DOHH2 (cell line): ENCODE measurements around the gene GDF2.

Source experiments
- H3F3A ChIP-seq: fragments of 200-600 bp; sonication (generic), shearing (Covaris generic); 2 replicates; pipeline ENCODE4 v1.6.0; 2016; ENCODE audit warnings: antibody characterized with exemption, mild to moderate bottlenecking; ENCODE audit not compliant: control insufficient read depth, insufficient read depth
- H3K27ac ChIP-seq: fragments of 200-600 bp; sonication (generic); 2 replicates; pipeline ENCODE4 v1.5.1; 2014; ENCODE audit warnings: low read depth, mild to moderate bottlenecking, low read length, moderate library complexity
- H3K27me3 ChIP-seq: fragments of 200-600 bp; sonication (generic); 2 replicates; pipeline ENCODE4 v1.6.1; 2014; ENCODE audit warnings: mild to moderate bottlenecking, low read length, mixed read lengths; ENCODE audit not compliant: control insufficient read depth
- H3K36me3 ChIP-seq: fragments of 200-600 bp; sonication (generic); 2 replicates; pipeline ENCODE4 v1.6.1; 2014; ENCODE audit warnings: mild to moderate bottlenecking, low read length, moderate library complexity, mixed read lengths; ENCODE audit not compliant: control insufficient read depth
- H3K4me1 ChIP-seq: fragments of 200-600 bp; sonication (generic); 2 replicates; pipeline ENCODE4 v1.6.1; 2014; ENCODE audit warnings: mild to moderate bottlenecking, low read length, mixed read lengths; ENCODE audit not compliant: control insufficient read depth
- H3K4me2 ChIP-seq: fragments of 200-600 bp; sonication (generic); 2 replicates; pipeline ENCODE4 v1.6.0; 2014; ENCODE audit warnings: mild to moderate bottlenecking, low read length, moderate library complexity
- H3K4me3 ChIP-seq: fragments of 200-600 bp; sonication (generic); 2 replicates; pipeline ENCODE4 v1.5.1; 2014; ENCODE audit warnings: mild to moderate bottlenecking, low read length, mixed read lengths
- H3K79me2 ChIP-seq: fragments of 200-600 bp; sonication (generic); 2 replicates; pipeline ENCODE4 v1.6.1; 2014; ENCODE audit warnings: mild to moderate bottlenecking, low read length, mixed read lengths; ENCODE audit not compliant: control insufficient read depth
- H3K9me2 ChIP-seq: fragments of 200-600 bp; sonication (generic); replicated peaks from 2 replicates; pipeline ENCODE4 v1.6.1; 2014; ENCODE audit warnings: mild to moderate bottlenecking, low read length, mixed read lengths; ENCODE audit not compliant: control insufficient read depth
- H3K9me3 ChIP-seq: fragments of 200-600 bp; sonication (generic); 2 replicates; pipeline ENCODE4 v1.6.1; 2014; ENCODE audit warnings: antibody characterized with exemption, low read length, mixed read lengths; ENCODE audit not compliant: control insufficient read depth, insufficient read depth
- H4K20me1 ChIP-seq: fragments of 200-600 bp; sonication (generic); 2 replicates; pipeline ENCODE4 v1.6.0; 2014; ENCODE audit warnings: low read depth, mild to moderate bottlenecking, antibody characterized with exemption, low read length, moderate library complexity; ENCODE audit not compliant: control insufficient read depth, insufficient read depth
- CTCF ChIP-seq: fragments of 200-600 bp; sonication (generic); IDR thresholded peaks from one replicate; pipeline ENCODE4 v1.5.1; 2014; ENCODE audit warnings: antibody characterized with exemption, mild to moderate bottlenecking, low read depth, low read length; ENCODE audit not compliant: poor library complexity, severe bottlenecking
- EZH2phosphoT487 ChIP-seq: fragments of 200-600 bp; sonication (generic); IDR thresholded peaks from 2 replicates; pipeline ENCODE4 v1.6.1; 2017; ENCODE audit warnings: borderline replicate concordance, mild to moderate bottlenecking, antibody characterized with exemption, low read length, moderate library complexity, mixed read lengths

GDF2 gene

GRCh38 chr10:47323087-47323486 lies 833 bp downstream of the GDF2 start:
- no peak overlapping the region for H3K4me2 ChIP-seq
- no peaks in the 10 kb centered on the region; the same call in 1 of the 2 replicates for H3K9me3 ChIP-seq
- no peak overlapping the region for H3K4me3 ChIP-seq
- no peaks in the 10 kb centered on the region for H3K79me2 ChIP-seq
- no peaks in the 10 kb centered on the region for H3K9me2 ChIP-seq
- TF ChIP-seq CTCF (no peak), EZH2phosphoT487 (no peak)
- H3K36me3 ChIP-seq: no peaks in the 10 kb centered on the region
- H4K20me1 ChIP-seq: no peaks in the 10 kb centered on the region
- H3K27me3 ChIP-seq: no peaks in the 10 kb centered on the region
- H3F3A ChIP-seq: no peaks in the 10 kb centered on the region
- no peak overlapping the region for H3K27ac ChIP-seq
- H3K4me1 ChIP-seq: no peaks in the 10 kb centered on the region

GRCh38 chr10:47323636-47324296 lies 1.5 kb downstream of the GDF2 start:
- Histone ChIP-seq H3K27ac (no peak overlapping the region), H3K4me1 (no peaks in the 10 kb centered on the region), H3K27me3 (no peaks in the 10 kb centered on the region), H3K36me3 (no peaks in the 10 kb centered on the region), H3K79me2 (no peaks in the 10 kb centered on the region), H3K4me3 (no peak overlapping the region), H3K4me2 (no peak overlapping the region), H3K9me2 (no peaks in the 10 kb centered on the region), H4K20me1 (no peaks in the 10 kb centered on the region), H3F3A (no peaks in the 10 kb centered on the region), H3K9me3 (peaks cover 3% of the 10 kb centered on the region; the same call in 1 of the 2 replicates)
- no peak for TF ChIP-seq EZH2phosphoT487
- TF ChIP-seq CTCF: no peak

GRCh38 chr10:47325303-47326291 lies 3.3 kb downstream of the GDF2 start:
- Histone ChIP-seq H4K20me1 (no peaks in the 10 kb centered on the region), H3K4me2 (no peak overlapping the region), H3K27me3 (no peaks in the 10 kb centered on the region), H3K27ac (no peak overlapping the region), H3K79me2 (no peaks in the 10 kb centered on the region), H3K4me1 (no peaks in the 10 kb centered on the region), H3K9me3 (peaks cover 3% of the 10 kb centered on the region; the same call in 1 of the 2 replicates), H3K36me3 (no peaks in the 10 kb centered on the region), H3F3A (no peaks in the 10 kb centered on the region), H3K9me2 (no peaks in the 10 kb centered on the region), H3K4me3 (no peak overlapping the region)
- TF ChIP-seq CTCF: no peak
